HG03103 (cell line): ENCODE measurements around the gene LRRC3B.

ENCODE experiments used
- ATAC-seq: cut with Tn5 transposase; IDR thresholded peaks from one replicate; pipeline ENCODE4 v1.9.1; 2021; ENCODE audit warnings: low read depth; ENCODE audit not compliant: unreplicated experiment

Gene LRRC3B

GRCh38 chr3:26704736-26705135 lies 82.2 kb downstream of the LRRC3B start:
- ATAC-seq = no peak

- no peak for ATAC-seq
These were observed 85.9 kb downstream of the LRRC3B start for GRCh38 chr3:26708501-26708900.

GRCh38 chr3:26712211-26713026 lies 89.8 kb downstream of the LRRC3B start:
- peak; percentile 65 for ATAC-seq

DNA sequence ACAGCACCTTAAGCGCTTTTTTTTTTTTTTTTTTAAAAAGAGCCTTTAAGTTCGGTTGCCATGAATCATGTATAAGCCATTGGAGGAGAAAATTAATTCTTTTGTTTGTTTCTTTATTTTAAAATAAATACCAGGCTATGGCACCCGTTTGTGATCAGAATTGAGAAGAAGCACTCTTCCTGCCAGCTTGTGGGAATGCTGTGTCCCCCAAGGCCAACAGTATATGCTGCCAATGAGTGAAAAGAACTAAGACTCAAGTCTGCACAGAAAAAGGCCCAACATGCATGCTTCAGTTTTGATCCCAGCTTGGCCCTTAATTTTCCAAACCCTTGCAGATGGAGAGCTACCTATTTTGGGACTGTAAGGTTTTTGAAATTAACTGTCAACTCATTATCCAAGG lies 90.5 kb downstream of the LRRC3B start:
- ATAC-seq = no peak

GRCh38 chr3:26714485-26714884 lies 91.9 kb downstream of the LRRC3B start:
- ATAC-seq = no peak

GRCh38 chr3:26715431-26715830 lies 92.9 kb downstream of the LRRC3B start:
- no peak for ATAC-seq

- no peak for ATAC-seq
These were observed 95.7 kb downstream of the LRRC3B start for GRCh38 chr3:26718315-26718714.

- ATAC-seq = no peak
These were observed 96.6 kb downstream of the LRRC3B start for GRCh38 chr3:26719134-26719533.

DNA sequence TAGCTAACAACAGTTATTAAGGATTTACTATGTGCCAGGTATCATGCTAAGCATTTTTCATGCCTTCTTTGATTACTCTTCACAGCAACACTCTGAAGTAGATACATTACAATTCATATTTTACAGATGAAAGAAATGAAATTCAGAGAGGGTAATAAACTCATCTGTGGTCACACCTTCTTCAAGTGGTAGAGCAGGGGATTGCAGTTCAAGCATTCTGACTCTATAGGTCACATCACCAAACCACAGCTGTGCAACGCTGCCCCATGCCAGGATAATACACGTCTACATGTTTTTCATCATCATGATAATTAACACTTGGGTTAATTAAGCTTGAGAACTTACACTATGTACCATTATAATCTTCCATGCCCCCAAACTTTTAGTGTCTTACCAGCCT lies 98.5 kb downstream of the LRRC3B start:
- no peak for ATAC-seq

- ATAC-seq = no peak
These were observed 109.3 kb downstream of the LRRC3B start for GRCh38 chr3:26731843-26732242.

DNA sequence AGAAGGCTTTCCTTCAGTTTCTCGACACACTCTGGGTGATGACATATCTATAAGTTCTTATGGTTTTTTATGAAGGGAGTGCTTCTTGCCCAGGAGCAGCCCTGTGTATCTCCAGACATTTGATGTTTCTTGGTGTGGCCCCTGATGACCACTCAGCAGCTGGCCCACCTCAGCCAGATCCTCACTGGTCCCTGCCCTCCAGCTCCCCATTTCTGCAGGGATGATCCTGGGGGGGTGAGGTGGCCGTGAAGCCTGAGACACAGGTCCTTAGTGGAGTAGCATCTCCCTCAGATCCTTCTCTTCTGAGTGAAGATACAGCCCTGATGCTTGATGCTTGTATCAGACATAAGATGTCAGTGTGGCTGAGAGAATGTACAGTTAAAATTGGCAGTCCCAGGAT lies 127.7 kb downstream of the LRRC3B start:
- ATAC-seq = no peak

DNA sequence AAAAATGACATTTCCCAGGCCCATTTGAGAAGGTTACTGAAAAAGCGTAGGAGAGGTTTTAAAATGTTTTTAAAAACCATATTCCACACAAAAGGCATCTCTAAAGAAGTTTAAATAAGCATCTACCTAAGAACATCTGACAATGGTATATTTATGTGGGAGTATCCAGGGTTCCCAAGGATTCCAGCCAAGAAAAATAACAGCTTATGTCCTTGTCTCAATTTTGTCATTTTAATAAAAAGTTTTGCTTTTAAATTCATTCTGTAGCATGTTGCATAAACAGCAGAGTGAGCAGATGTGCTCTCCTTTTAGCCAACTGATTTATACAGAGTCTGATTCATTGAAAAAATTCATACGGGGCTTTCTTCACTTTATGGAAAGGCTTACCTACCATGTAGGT lies 129.9 kb downstream of the LRRC3B start:
- no peak for ATAC-seq

- no peak for ATAC-seq
These were observed 130.5 kb downstream of the LRRC3B start for GRCh38 chr3:26753095-26753494.

DNA sequence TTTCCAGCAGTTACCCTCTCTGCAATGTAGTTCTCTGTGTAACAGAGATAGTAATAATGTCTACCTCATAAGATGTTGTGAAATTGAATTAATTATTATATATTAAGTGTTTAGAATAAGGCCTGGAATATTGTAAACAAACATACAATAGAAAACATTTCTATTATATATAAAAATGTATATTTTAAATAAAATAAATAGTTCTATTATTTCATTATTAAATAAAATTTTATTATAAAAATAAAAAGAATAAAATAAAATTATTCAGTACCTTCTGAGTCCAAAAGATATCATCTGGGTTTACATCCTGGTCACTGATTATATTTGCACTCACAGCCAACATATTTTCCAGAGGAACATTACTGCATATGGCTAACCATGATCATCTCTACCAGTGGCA lies 135.4 kb downstream of the LRRC3B start:
- ATAC-seq = no peak
